Cerebellar nuclear complex (tissue), 1 donor: ENCODE results near the gene ATP2C1.
"Not testable (repeated sequence)": the region's sequence is repeated elsewhere in the genome, so short reads cannot be mapped to it uniquely, and the experiment has no call there.

Experiments used
- DNase-seq, 2 experiments: peaks; one replicate each; lab custom pipeline; 2025; lab: John Stamatoyannopoulos, UW

Gene ATP2C1

GRCh38 chr3:130939753-130940152 lies 45.9 kb downstream of the ATP2C1 start:
- no peak for DNase-seq

GRCh38 chr3:130941793-130942192 lies 47.9 kb downstream of the ATP2C1 start:
- no peak for DNase-seq

GRCh38 chr3:130946882-130947281 lies 53.0 kb downstream of the ATP2C1 start:
- DNase-seq, result no peak

- no peak for DNase-seq
Measured at GRCh38 chr3:130948001-130948773, 54.3 kb downstream of the ATP2C1 start.

- no peak for DNase-seq
Measured at GRCh38 chr3:130948929-130949328, 55.0 kb downstream of the ATP2C1 start.

- no peak for DNase-seq
Measured at GRCh38 chr3:130950124-130950523, 56.2 kb downstream of the ATP2C1 start.

- no peak for DNase-seq
Measured at GRCh38 chr3:130950641-130951040, 56.8 kb downstream of the ATP2C1 start.

GRCh38 chr3:130955481-130955880 lies 61.6 kb downstream of the ATP2C1 start:
- DNase-seq, result no peak

GRCh38 chr3:130956281-130956680 lies 62.4 kb downstream of the ATP2C1 start:
- DNase-seq, result no peak

GRCh38 chr3:130956721-130957120 lies 62.8 kb downstream of the ATP2C1 start:
- DNase-seq, result no peak

GRCh38 chr3:130960139-130960795 lies 66.4 kb downstream of the ATP2C1 start:
- DNase-seq, result no peak

- no peak for DNase-seq
Measured at GRCh38 chr3:130961458-130961857, 67.6 kb downstream of the ATP2C1 start.

GRCh38 chr3:130963444-130963843 lies 69.6 kb downstream of the ATP2C1 start:
- DNase-seq, result no peak

- DNase-seq, result no peak
Measured at GRCh38 chr3:130963878-130964277, 70.0 kb downstream of the ATP2C1 start.

- DNase-seq, result no peak
Measured at GRCh38 chr3:130967281-130967680, 73.4 kb downstream of the ATP2C1 start.

- no peak for DNase-seq
Measured at GRCh38 chr3:130968221-130968620, 74.3 kb downstream of the ATP2C1 start.

- no peak for DNase-seq
Measured at GRCh38 chr3:130969621-130970020, 75.7 kb downstream of the ATP2C1 start.

- no peak for DNase-seq
Measured at GRCh38 chr3:130971208-130971607, 77.3 kb downstream of the ATP2C1 start.

- not testable (repeated sequence) for DNase-seq
Measured at GRCh38 chr3:130972592-130972991, 78.7 kb downstream of the ATP2C1 start.

- DNase-seq, result no peak
Measured at GRCh38 chr3:130973406-130973805, 79.5 kb downstream of the ATP2C1 start.

GRCh38 chr3:130974201-130974600 lies 80.3 kb downstream of the ATP2C1 start:
- peak; percentile 37 to 76 for DNase-seq

- DNase-seq, result no peak
Measured at GRCh38 chr3:130975251-130975650, 81.4 kb downstream of the ATP2C1 start.

GRCh38 chr3:130976706-130977105 lies 82.8 kb downstream of the ATP2C1 start:
- peak in 1 of 2 experiments; percentile 68 for DNase-seq

GRCh38 chr3:130979117-130979516 lies 85.2 kb downstream of the ATP2C1 start:
- DNase-seq, result no peak
